Common myeloid progenitor, CD34-positive (primary cell): ENCODE results near the gene CDK5.
A peak's percentile ranks its signal among the peaks of the same experiment; 100 is the strongest.

Experiments
- CTCF ChIA-PET: fragments of 350-600 bp; sonication (Branson Sonifier 250); formaldehyde crosslinking; loops from one replicate; lab custom pipeline; 2021; ENCODE audit warnings: antibody characterized with exemption; lab: Charles Lee
- POLR2A ChIA-PET: fragments of 350-600 bp; sonication (Branson Sonifier 250); formaldehyde crosslinking; loops from one replicate; lab custom pipeline; 2021; ENCODE audit warnings: antibody characterized with exemption; lab: Charles Lee
- DNase-seq, 3 donors: peaks; one replicate each; pipeline versions ENCODE4 v3.0.0 to v3.0.0-alpha.2; 2013
- H3K27ac ChIP-seq, 2 experiments: 1 replicate in 1 of 2; 2 replicates in 1 of 2; pipeline ENCODE4 v1.7.0; 2013; ENCODE audit warnings: inconsistent platforms in 2 of 2, low read length in 2 of 2, mild to moderate bottlenecking in 2 of 2, low read depth in 1 of 2, moderate library complexity in 1 of 2; ENCODE audit not compliant: severe bottlenecking in 2 of 2, insufficient read depth in 1 of 2, poor library complexity in 1 of 2
- H3K27me3 ChIP-seq, 5 experiments: replicated peaks in 2 of 5; 1 replicate in 3 of 5; 2 replicates in 2 of 5; pipeline versions ENCODE4 v1.6.1 to v1.7.0; 2013; ENCODE audit warnings: low read length in 4 of 5, mild to moderate bottlenecking in 2 of 5, moderate library complexity in 2 of 5, inconsistent platforms in 1 of 5; ENCODE audit not compliant: insufficient read depth in 5 of 5, control insufficient read depth in 4 of 5
- H3K36me3 ChIP-seq, 4 experiments: 1 replicate in 2 of 4; 2 replicates in 2 of 4; pipeline versions ENCODE4 v1.6.1 to v1.7.0; 2013; ENCODE audit warnings: low read length in 3 of 4, control low read depth in 1 of 4, mild to moderate bottlenecking in 1 of 4; ENCODE audit not compliant: control insufficient read depth in 4 of 4, insufficient read depth in 4 of 4
- H3K4me1 ChIP-seq, 4 experiments: 1 replicate in 3 of 4; 2 replicates in 1 of 4; pipeline versions ENCODE4 v1.6.1 to v1.7.1; 2013; ENCODE audit warnings: low read length in 3 of 4, mild to moderate bottlenecking in 3 of 4, control low read depth in 1 of 4, inconsistent platforms in 1 of 4, moderate library complexity in 1 of 4; ENCODE audit not compliant: control insufficient read depth in 4 of 4, insufficient read depth in 4 of 4; ENCODE audit errors: control extremely low read depth in 1 of 4
- H3K4me3 ChIP-seq, 7 experiments: 1 replicate in 4 of 7; 2 replicates in 3 of 7; pipeline versions ENCODE4 v1.5.1 to v1.7.0; 2013; ENCODE audit warnings: mild to moderate bottlenecking in 7 of 7, low read length in 6 of 7, moderate library complexity in 6 of 7, inconsistent platforms in 2 of 7, low read depth in 2 of 7, control low read depth in 1 of 7; ENCODE audit not compliant: insufficient read depth in 4 of 7, control insufficient read depth in 1 of 7; ENCODE audit errors: extremely low read depth in 1 of 7
- H3K9me3 ChIP-seq, 5 experiments: 1 replicate in 4 of 5; 2 replicates in 1 of 5; pipeline versions ENCODE4 v1.6.1 to v1.7.1; 2013; ENCODE audit warnings: low read length in 4 of 5, mild to moderate bottlenecking in 2 of 5, inconsistent platforms in 1 of 5, low read depth in 1 of 5, moderate library complexity in 1 of 5; ENCODE audit not compliant: control insufficient read depth in 4 of 5, insufficient read depth in 2 of 5; ENCODE audit errors: control extremely low read depth in 1 of 5
- WGBS: methylation state at CpG from one replicate; pipeline ENCODE4 v1.1.5; 2013; ENCODE audit not compliant: insufficient coverage; 5-methylcytosine and 5-hydroxymethylcytosine counted together

Gene CDK5

DNA sequence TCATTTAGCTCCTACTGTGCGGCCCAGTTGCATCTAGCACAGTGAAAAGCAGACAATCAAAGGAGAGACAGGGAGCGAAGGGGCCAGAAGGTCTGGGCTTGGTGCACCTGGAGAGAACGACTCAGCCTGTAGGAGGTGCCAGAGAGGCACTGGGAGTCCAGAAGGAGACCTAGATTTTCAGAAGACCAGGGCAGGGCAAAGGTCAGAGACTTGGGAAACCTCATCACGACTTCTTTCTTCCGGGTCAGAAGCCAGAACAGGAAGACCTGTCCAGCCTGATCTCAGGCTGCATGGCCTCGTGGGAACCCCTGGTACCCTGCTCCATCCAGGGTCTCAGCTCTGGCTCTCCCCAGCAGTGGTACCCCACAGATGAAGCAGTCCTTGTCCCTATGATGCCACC lies 33.7 kb upstream of the CDK5 start:
- no peaks in the 10 kb centered on the region for H3K9me3 ChIP-seq
- WGBS: 75% methylated on average over 6 of the region's 6 CpGs
- CTCF ChIA-PET: interaction anchor here (1.1 to 14.4 kb wide), 11 partner anchors 9 to 152 kb away, joined by 3 to 219 read pairs (median 4); no protein-coding TSS in a partner anchor
- H3K4me3 ChIP-seq: no peak overlapping the region
- H3K27ac ChIP-seq: no peak overlapping the region
- H3K4me1 ChIP-seq: peaks cover 7 to 36% (median 33%) of the 10 kb centered on the region in 4 experiments
- DNase-seq: peak in 1 of 3 donors; percentile 38
- POLR2A ChIA-PET: interaction anchor here (0.7 kb wide), 1 partner anchor 21 kb away, joined by 4 read pairs; no protein-coding TSS in a partner anchor
- no peaks in the 10 kb centered on the region for H3K27me3 ChIP-seq
- peaks cover 0 to 17% (median 3%) of the 10 kb centered on the region in 4 experiments for H3K36me3 ChIP-seq

DNA sequence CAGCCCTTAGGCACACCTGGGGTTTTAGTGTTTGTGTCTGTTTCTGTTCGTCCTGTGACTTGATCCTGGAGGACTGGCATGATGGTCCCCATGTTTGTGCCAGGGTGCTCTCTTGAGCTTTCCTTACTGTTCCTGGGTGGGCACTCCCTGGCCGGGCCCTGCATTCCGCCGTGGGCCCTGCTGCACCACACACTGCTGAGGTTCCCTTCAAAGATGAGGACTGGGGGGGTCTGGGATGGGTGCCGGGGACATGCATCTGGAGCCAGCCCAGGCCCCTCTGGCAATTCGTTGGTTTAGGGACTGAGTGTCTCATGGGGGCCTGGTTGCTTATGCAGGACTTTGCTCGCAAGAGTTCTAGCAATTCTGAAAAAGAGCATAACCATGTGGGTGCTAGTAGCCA lies 33.3 kb upstream of the CDK5 start:
- no peak overlapping the region for H3K4me3 ChIP-seq
- no peaks in the 10 kb centered on the region for H3K9me3 ChIP-seq
- no peak overlapping the region for H3K27ac ChIP-seq
- CTCF ChIA-PET: interaction anchor here (1.1 to 14.4 kb wide), 10 partner anchors 9 to 153 kb away, joined by 3 to 219 read pairs (median 4); no protein-coding TSS in a partner anchor
- no peak for DNase-seq
- peaks cover 7 to 36% (median 34%) of the 10 kb centered on the region in 4 experiments for H3K4me1 ChIP-seq
- peaks cover 0 to 17% (median 3%) of the 10 kb centered on the region in 4 experiments for H3K36me3 ChIP-seq
- WGBS: 95% methylated on average over 6 of the region's 7 CpGs
- POLR2A ChIA-PET: interaction anchor here (0.7 kb wide), 1 partner anchor 21 kb away, joined by 4 read pairs; no protein-coding TSS in a partner anchor
- no peaks in the 10 kb centered on the region for H3K27me3 ChIP-seq

DNA sequence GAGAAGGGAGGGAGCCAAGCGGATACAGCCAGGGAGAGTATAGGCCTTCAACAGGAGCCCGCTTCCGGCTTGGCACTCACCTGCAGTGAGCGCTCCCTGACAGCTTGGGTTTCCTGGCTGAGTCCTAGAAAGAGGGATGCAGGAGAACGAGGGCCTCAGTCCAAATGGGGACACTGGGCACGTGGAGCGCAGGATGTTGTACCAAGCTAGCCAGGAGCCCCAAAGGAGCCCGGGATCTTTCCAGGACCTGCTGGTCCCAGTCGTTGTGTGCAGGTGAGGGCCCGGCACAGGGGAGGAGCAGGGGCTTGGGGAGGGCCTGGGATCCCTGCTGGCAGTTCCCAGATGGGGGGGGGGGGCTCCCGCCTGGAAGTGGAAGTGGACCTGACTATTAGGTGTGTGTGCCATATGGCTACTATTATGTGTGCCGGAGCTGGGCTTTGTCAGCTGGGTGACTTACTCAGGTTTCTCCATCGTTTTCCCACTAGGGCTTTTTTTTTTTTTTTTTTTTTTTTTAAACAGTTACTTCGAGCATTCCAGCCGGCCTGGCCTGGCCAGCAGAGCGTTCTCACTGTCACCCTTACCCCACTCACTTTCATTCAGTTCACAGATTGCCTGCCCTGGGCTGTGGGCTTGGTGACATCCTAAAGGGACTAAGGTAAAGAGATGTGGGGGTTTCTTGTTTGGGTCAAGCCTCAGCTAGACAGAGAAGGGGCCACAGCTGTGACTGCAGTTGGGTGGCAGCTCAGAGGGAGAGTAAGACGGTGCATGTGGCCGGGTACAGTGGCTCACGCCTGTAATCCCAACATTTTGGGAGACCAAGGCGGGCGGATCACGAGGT lies 32.4 kb upstream of the CDK5 start:
- Histone ChIP-seq H3K4me3 (peak overlapping the region in 3 of 7 experiments; percentile 46 to 87 (median 74)), H3K36me3 (peaks cover 0 to 17% (median 3%) of the 10 kb centered on the region in 4 experiments), H3K9me3 (no peaks in the 10 kb centered on the region), H3K27me3 (no peaks in the 10 kb centered on the region), H3K27ac (peak overlapping the region in 1 of 2 experiments; percentile 88), H3K4me1 (peaks cover 9 to 45% (median 42%) of the 10 kb centered on the region in 4 experiments)
- POLR2A ChIA-PET: interaction anchor here (1.0 to 2.8 kb wide), 3 partner anchors 13 to 15 kb away, joined by 3 to 11 read pairs (median 4); no protein-coding TSS in a partner anchor
- no peak for DNase-seq
- CTCF ChIA-PET: interaction anchor here (0.6 to 14.4 kb wide), 13 partner anchors 8 to 163 kb away, joined by 3 to 219 read pairs (median 5); no protein-coding TSS in a partner anchor
- WGBS: 96% methylated on average over 17 of the region's 22 CpGs

DNA sequence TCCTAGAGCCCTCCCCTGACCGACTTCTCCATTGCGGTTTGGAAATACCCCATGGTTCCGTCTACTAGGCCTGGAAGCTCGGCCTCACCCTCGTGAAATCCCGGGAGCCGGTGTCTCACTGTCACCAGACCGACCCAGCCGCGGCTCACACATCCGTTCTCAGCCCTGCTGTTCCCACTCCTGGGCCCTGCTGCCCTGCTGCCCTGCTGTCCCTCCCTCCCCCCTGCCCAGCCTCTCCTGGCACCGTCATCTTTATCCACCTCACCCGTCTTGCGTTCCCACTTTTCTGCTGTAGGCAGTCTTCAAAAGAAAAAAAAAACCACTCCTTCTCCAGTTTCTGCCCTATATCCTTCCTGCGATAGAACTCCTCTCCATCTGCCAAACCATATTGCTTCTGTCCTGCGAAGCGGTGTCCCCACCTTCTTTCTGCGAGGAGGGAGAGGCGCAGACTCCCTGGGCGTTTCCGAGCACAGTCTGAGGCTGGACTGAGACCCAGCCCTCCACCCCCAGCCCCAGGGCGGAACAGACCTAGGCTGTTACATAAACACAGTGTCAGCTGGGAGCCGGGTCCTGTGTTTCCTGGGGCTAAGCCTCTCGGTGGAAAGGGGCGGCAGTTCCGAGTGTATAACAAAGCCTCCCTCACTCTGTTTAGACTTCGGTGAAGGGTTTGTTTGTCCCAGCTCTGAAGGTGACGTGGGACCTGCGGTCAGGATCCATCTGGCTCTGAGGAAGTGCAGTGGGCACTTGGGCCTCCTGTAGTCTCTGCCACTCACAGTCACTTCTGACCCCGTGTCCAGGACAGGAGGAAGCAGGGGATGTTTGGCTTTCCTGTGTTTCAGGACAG lies 31.4 kb upstream of the CDK5 start:
- ChIA-PET POLR2A (interaction anchor here (0.8 to 2.8 kb wide), 6 partner anchors 12 to 96 kb away, joined by 3 to 11 read pairs (median 4); no protein-coding TSS in a partner anchor), CTCF (interaction anchor here (0.8 to 14.4 kb wide), 10 partner anchors 13 to 127 kb away, joined by 3 to 219 read pairs (median 5); no protein-coding TSS in a partner anchor)
- Histone ChIP-seq H3K9me3 (no peaks in the 10 kb centered on the region), H3K4me3 (peak overlapping the region; percentile 16 to 87 (median 79)), H3K36me3 (peaks cover 0 to 17% (median 3%) of the 10 kb centered on the region in 4 experiments), H3K4me1 (peaks cover 9 to 46% (median 43%) of the 10 kb centered on the region in 4 experiments), H3K27me3 (no peaks in the 10 kb centered on the region), H3K27ac (peak overlapping the region; percentile 82 to 88)
- 3% methylated on average over 23 of the region's 30 CpGs for WGBS
- DNase-seq: peak; percentile 75 to 96 (median 94)

DNA sequence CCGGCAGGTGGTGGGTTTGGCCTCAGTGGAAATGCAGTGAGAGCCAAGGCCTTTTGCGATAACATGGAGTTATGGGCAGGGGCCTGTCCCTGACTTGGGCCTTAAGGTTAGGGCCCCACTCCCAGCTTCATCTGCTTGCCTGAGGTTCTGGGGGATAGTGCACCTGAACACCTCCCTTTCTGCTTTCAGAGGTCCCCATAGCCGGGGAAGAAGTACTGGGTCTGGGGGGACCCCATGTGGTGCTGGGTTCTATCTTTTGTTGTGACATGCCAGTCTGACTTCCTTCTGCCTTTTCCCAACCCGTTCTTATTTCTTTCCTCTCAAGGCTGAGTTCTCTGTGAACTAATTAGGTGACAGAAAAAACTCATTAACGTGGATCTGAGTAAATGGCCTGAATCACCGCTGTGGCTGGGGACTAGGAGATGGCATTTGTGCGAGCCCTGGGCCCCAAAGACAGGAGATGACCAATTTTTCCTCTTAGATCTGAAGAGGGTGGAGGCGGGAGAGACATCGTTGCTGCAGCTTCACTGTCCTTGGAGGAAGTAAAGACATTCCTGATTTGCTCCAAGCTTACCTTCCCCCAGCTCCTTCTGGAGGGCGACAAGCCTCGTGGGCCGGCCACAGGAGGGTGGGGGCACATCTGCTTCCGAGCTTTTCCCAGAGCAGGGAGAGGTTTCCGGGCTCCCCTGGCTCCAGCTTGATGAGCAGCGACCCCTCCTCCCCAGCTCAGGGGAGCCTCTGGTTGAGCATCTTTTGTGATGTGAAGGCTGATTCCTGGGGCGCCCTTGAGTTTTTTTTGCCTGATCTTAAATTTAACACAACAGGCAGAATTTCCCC lies 30.5 kb upstream of the CDK5 start:
- H3K4me1 ChIP-seq: peaks cover 9 to 52% (median 48%) of the 10 kb centered on the region in 4 experiments
- CTCF ChIA-PET: interaction anchor here (0.6 to 14.4 kb wide), 9 partner anchors 12 to 126 kb away, joined by 3 to 219 read pairs (median 5); no protein-coding TSS in a partner anchor
- no peaks in the 10 kb centered on the region for H3K9me3 ChIP-seq
- no peaks in the 10 kb centered on the region for H3K27me3 ChIP-seq
- peak overlapping the region; percentile 15 to 88 for H3K27ac ChIP-seq
- DNase-seq: no peak
- H3K36me3 ChIP-seq: peaks cover 0 to 10% (median 2%) of the 10 kb centered on the region in 4 experiments
- peak overlapping the region in 6 of 7 experiments; percentile 63 to 87 (median 79) for H3K4me3 ChIP-seq
- POLR2A ChIA-PET: interaction anchor here (0.8 to 2.8 kb wide), 6 partner anchors 17 to 95 kb away, joined by 3 to 11 read pairs (median 4); no protein-coding TSS in a partner anchor
- 18% methylated on average over 15 of the region's 16 CpGs for WGBS
